Superior temporal gyrus (tissue), 1 donor: ENCODE measurements around the gene B9D2.

Experiments used
- DNase-seq: peaks from one replicate; pipeline ENCODE4 v3.0.0-alpha.2; 2016; ENCODE audit errors: extremely low spot score

B9D2 gene

GRCh38 chr19:41309180-41310032 lies 54.5 kb downstream of the B9D2 start:
- peak; percentile 35 for DNase-seq

- peak; percentile 98 for DNase-seq
These were observed 55.3 kb downstream of the B9D2 start for GRCh38 chr19:41308450-41309179.

GRCh38 chr19:41307954-41308449 lies 55.9 kb downstream of the B9D2 start:
- DNase-seq: no peak

GRCh38 chr19:41307090-41307875 lies 56.7 kb downstream of the B9D2 start:
- no peak for DNase-seq

GRCh38 chr19:41305927-41306793 lies 57.8 kb downstream of the B9D2 start:
- no peak for DNase-seq

- no peak for DNase-seq
These were observed 59.1 kb downstream of the B9D2 start for GRCh38 chr19:41304706-41305483.
